Measurements from ENCODE around the gene TAF4. TPM values are rescaled to one million over a fixed set of nuclear protein-coding genes. Genes with fewer than 3 reads are reported as not detected.

TAF4 gene
- total RNA-seq, 2 donors from 2014 or later: 12.7 to 29.0 TPM

DNA sequence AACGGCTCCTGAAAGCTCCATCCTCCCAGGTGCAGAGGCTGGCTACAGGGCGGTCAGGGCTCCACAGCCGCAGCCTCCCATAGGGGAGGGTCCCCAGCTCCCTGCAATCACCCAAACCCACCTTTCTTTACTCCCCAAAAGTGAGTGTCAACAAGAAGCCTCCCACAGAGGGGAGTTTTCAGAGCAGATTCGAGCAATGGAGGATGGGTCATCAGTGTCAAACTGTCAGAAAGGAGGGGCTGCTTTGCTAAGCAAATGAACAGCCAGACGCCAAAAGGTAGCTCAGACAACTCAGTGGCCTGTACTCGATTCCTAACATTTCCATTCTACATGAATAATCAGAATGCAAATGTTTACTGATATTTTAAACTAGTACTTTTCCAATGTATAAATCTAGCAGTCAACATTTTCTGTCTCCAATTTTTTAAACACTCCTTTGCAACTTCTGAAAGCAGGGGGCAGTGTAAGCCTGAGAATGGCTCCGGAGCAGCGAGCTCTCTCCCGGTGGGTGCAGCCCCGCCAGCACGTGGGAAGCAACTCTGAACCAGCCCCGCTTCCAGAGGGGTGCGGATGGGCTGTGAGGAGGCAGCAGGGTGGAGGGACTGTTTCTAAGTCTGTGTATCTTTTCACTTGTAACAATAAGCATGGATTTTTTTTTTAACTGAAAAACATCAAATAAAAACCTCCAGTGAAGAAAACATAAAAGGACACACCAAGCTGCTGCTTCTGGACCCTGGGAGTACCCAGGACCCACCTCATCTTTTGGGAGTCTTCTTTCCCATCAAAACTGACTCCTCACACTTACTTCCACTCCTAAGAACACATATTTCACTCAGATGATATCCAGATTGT, 54.9 kb downstream of the TAF4 start:
- ATAC-seq (peak; percentile 62), DNase-seq (peak in 3 of 4 donors; percentile 47 to 54 (median 51))
- TF ChIP-seq CTCF (IDR thresholded peaks at IDR 0.05) (peak; percentile 20 to 71 (median 56)), POLR2A (IDR thresholded peaks at IDR 0.05) (no peak)

GRCh38 chr20:62009869-62010445, 55.7 kb downstream of the TAF4 start:
- no peak overlapping the region for H3K27ac ChIP-seq
- no peak for ATAC-seq
- H3K4me1 ChIP-seq: no peaks in the 10 kb centered on the region
- H3K36me3 ChIP-seq (replicated peaks in 1 of 2; ENCODE audit: insufficient read depth in 1 of 2, low read depth in 2 of 2): peaks cover 0 to 29% of the 10 kb centered on the region in 2 donors
- WGBS, 2 donors: 90 to 92% methylated on average over 9 to 30 of the region's 32 CpGs
- no peaks in the 10 kb centered on the region for H3K27me3 ChIP-seq
- no peak overlapping the region for H3K4me3 ChIP-seq
- H3K9me3 ChIP-seq: no peaks in the 10 kb centered on the region
- DNase-seq: no peak
- intact Hi-C loops (cut with DNase I): no loop called here
- no peak for TF ChIP-seq POLR2A (IDR thresholded peaks at IDR 0.05)
- TF ChIP-seq CTCF (IDR thresholded peaks at IDR 0.05): no peak

More for the DNA sequence above, 54.9 kb downstream of the TAF4 start:
- 40 to 46% methylated on average over 13 of the region's 13 CpGs for WGBS, 2 donors
- H3K9me3 ChIP-seq: no peaks in the 10 kb centered on the region
- H3K27me3 ChIP-seq: no peaks in the 10 kb centered on the region
- peaks cover 0 to 27% of the 10 kb centered on the region in 2 donors for H3K36me3 ChIP-seq (replicated peaks in 1 of 2; ENCODE audit: insufficient read depth in 1 of 2, low read depth in 2 of 2)
- no peak overlapping the region for H3K4me3 ChIP-seq
- no peak overlapping the region for H3K27ac ChIP-seq
- H3K4me1 ChIP-seq: no peaks in the 10 kb centered on the region
- intact Hi-C loops (cut with DNase I): no loop called here

DNA sequence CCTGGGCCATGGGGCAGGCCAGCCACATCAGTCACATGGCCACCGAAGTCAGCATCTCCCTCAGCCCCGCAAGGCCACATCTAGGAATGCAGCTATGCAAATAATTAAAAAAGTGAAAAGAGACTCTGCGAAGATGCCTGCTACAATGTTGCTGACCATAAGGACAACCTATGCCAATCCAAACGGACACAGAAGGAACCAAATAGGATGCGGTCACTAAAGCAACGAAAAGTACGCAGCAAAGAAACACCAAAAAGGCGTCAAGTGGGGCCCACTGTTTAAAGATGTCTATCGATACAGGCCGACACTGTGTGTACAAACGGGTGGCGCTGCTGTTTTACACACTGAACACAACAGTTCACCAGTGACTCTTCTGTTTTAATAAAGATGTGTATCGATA, 56.4 kb downstream of the TAF4 start:
- DNase-seq: no peak
- TF ChIP-seq CTCF (IDR thresholded peaks at IDR 0.05) (no peak), POLR2A (IDR thresholded peaks at IDR 0.05) (no peak)
- Histone ChIP-seq H3K27ac (no peak overlapping the region), H3K9me3 (no peaks in the 10 kb centered on the region), H3K27me3 (no peaks in the 10 kb centered on the region), H3K4me3 (no peak overlapping the region), H3K4me1 (no peaks in the 10 kb centered on the region), H3K36me3 (replicated peaks in 1 of 2; ENCODE audit: insufficient read depth in 1 of 2, low read depth in 2 of 2) (peaks cover 0 to 29% of the 10 kb centered on the region in 2 donors)
- 89 to 93% methylated on average over 13 of the region's 13 CpGs for WGBS, 2 donors
- no peak for ATAC-seq
- intact Hi-C loops (cut with DNase I): no loop called here

- DNase-seq (no peak), ATAC-seq (no peak)
- H3K27me3 ChIP-seq: no peaks in the 10 kb centered on the region
- peaks cover 0 to 29% of the 10 kb centered on the region in 2 donors for H3K36me3 ChIP-seq (replicated peaks in 1 of 2; ENCODE audit: insufficient read depth in 1 of 2, low read depth in 2 of 2)
- H3K9me3 ChIP-seq: no peaks in the 10 kb centered on the region
- H3K4me3 ChIP-seq: no peak overlapping the region
- H3K4me1 ChIP-seq: peaks cover 4% of the 10 kb centered on the region
- intact Hi-C loops (cut with DNase I): no loop called here
- TF ChIP-seq POLR2A (IDR thresholded peaks at IDR 0.05): no peak
- no peak for TF ChIP-seq CTCF (IDR thresholded peaks at IDR 0.05)
- no peak overlapping the region for H3K27ac ChIP-seq
- 90 to 95% methylated on average over 12 to 15 of the region's 15 CpGs for WGBS, 2 donors
These were observed 57.0 kb downstream of the TAF4 start for GRCh38 chr20:62008643-62009183.

Data from body of pancreas (tissue), 4 donors.